HFFc6 (cell line): ENCODE data around the gene MGAT2. TPM values are rescaled to one million over a fixed set of nuclear protein-coding genes. Genes with fewer than 3 reads are reported as not detected.

ENCODE experiments used
- DNase-seq: peaks from one replicate; pipeline ENCODE4 v3.0.0-alpha.2; 2018
- H3K27ac Mint-ChIP-seq: 2 replicates; pipeline ENCODE4 v1.8.0; 2020; ENCODE audit warnings: mild to moderate bottlenecking, mixed read lengths
- H3K27me3 Mint-ChIP-seq: 2 replicates; pipeline ENCODE4 v1.8.0; 2021; ENCODE audit warnings: mild to moderate bottlenecking, moderate library complexity, mixed read lengths; ENCODE audit not compliant: insufficient read depth
- H3K36me3 Mint-ChIP-seq: 2 replicates; pipeline ENCODE4 v1.8.0; 2021; ENCODE audit warnings: low read depth, mixed read lengths
- H3K4me1 Mint-ChIP-seq: 2 replicates; pipeline ENCODE4 v1.8.0; 2020; ENCODE audit warnings: low read depth, mixed read lengths
- H3K4me3 Mint-ChIP-seq: 2 replicates; pipeline ENCODE4 v1.8.0; 2020; ENCODE audit warnings: mild to moderate bottlenecking, moderate library complexity, mixed read lengths
- H3K9me3 Mint-ChIP-seq: 2 replicates; pipeline ENCODE4 v1.8.0; 2020; ENCODE audit warnings: mild to moderate bottlenecking, mixed read lengths
- CTCF ChIP-seq: fragments of 200-600 bp; sonication (generic); IDR thresholded peaks from 2 replicates; pipeline ENCODE4 v1.5.0; 2021; ENCODE audit warnings: antibody characterized with exemption, mild to moderate bottlenecking
- total RNA-seq, 6 experiments: library from RNA; stranded (reverse); fragmentation: NEBNext Ultra II Directional; extraction: Animal tissue kit (Norgen Biotek cat#: 25700); gene quantifications; 2 replicates in 1 of 6; 3 replicates in 5 of 6; pipeline ENCODE4 v1.2.3, GENCODE V29; 2021

Gene MGAT2
- total RNA-seq, 6 experiments from 2014 or later: 61.8 to 73.8 (median 64.4) TPM

GRCh38 chr14:49634547-49635334, 14.1 kb downstream of the MGAT2 start, which contains the start of gene DNAAF2:
DNAAF2 (minus strand) TSS chr14:49635244; CDS start chr14:49635149, 95 bp downstream.
- Mint-ChIP-seq H3K36me3 (peaks cover 36% of the 10 kb centered on the region), H3K4me1 (peaks cover 42% of the 10 kb centered on the region), H3K27ac (peak within 1 kb of the TSS; percentile 98), H3K9me3 (no peaks in the 10 kb centered on the region), H3K4me3 (peak within 1 kb of the TSS; percentile 98), H3K27me3 (peaks cover 3% of the 10 kb centered on the region)
- peak; percentile 61 for TF ChIP-seq CTCF
- peak; percentile 73 for DNase-seq

GRCh38 chr14:49636866-49637265, 16.3 kb downstream of the MGAT2 start:
- Mint-ChIP-seq H3K4me3 (peak overlapping the region; percentile 33), H3K36me3 (peaks cover 41% of the 10 kb centered on the region)

GRCh38 chr14:49637534-49638078, 17.0 kb downstream of the MGAT2 start:
- H3K4me1 Mint-ChIP-seq: peaks cover 59% of the 10 kb centered on the region

More at GRCh38 chr14:49636866-49637265, 16.3 kb downstream of the MGAT2 start:
- Mint-ChIP-seq H3K27ac (peak overlapping the region; percentile 48), H3K27me3 (peaks cover 3% of the 10 kb centered on the region; the same call in 1 of the 2 replicates), H3K4me1 (peaks cover 61% of the 10 kb centered on the region), H3K9me3 (no peaks in the 10 kb centered on the region)
- no peak for TF ChIP-seq CTCF
- DNase-seq: no peak

GRCh38 chr14:49640540-49641417, 20.2 kb downstream of the MGAT2 start:
- Mint-ChIP-seq H3K4me3 (no peak overlapping the region), H3K9me3 (no peaks in the 10 kb centered on the region), H3K27me3 (no peaks in the 10 kb centered on the region), H3K4me1 (peaks cover 50% of the 10 kb centered on the region), H3K36me3 (peaks cover 35% of the 10 kb centered on the region), H3K27ac (peak overlapping the region; percentile 25; the same call in 1 of the 2 replicates)
- TF ChIP-seq CTCF: no peak
- DNase-seq: no peak

More at GRCh38 chr14:49637534-49638078, 17.0 kb downstream of the MGAT2 start:
- Mint-ChIP-seq H3K27ac (no peak overlapping the region), H3K36me3 (peaks cover 41% of the 10 kb centered on the region), H3K9me3 (no peaks in the 10 kb centered on the region), H3K4me3 (no peak overlapping the region), H3K27me3 (peaks cover 3% of the 10 kb centered on the region; the same call in 1 of the 2 replicates)
- no peak for TF ChIP-seq CTCF
- no peak for DNase-seq

- no peak for DNase-seq
- no peaks in the 10 kb centered on the region for H3K9me3 Mint-ChIP-seq
- peak overlapping the region; percentile 34; the same call in 1 of the 2 replicates for H3K4me3 Mint-ChIP-seq
- peak overlapping the region; percentile 67 for H3K27ac Mint-ChIP-seq
- H3K4me1 Mint-ChIP-seq: peaks cover 43% of the 10 kb centered on the region
- no peak for TF ChIP-seq CTCF
- H3K27me3 Mint-ChIP-seq: no peaks in the 10 kb centered on the region
- peaks cover 29% of the 10 kb centered on the region for H3K36me3 Mint-ChIP-seq
These were observed 21.1 kb downstream of the MGAT2 start for GRCh38 chr14:49641697-49642129.
